ENCODE results near the gene LILRA5. TPM values are rescaled to one million over a fixed set of nuclear protein-coding genes. Genes with fewer than 3 reads are reported as not detected.
"Not testable (repeated sequence)": the region's sequence is repeated elsewhere in the genome, so short reads cannot be mapped to it uniquely, and the experiment has no call there.

LILRA5 gene
- polyA plus RNA-seq, 1 of the 3 experiments (the other 2 are of a cell fraction) = not detected

GRCh38 chr19:54277111-54277615 lies 35.8 kb downstream of the LILRA5 start:
- H3K4me3 ChIP-seq (ENCODE audit: low read depth in 2 of 2, low read length in 1 of 2); POLR2A ChIA-PET; DNase-seq; H2AFZ ChIP-seq (ENCODE audit: low read depth); H3K27ac ChIP-seq (ENCODE audit: low read depth in 2 of 2, low read length in 1 of 2); H3K36me3 ChIP-seq (replicated peaks in 1 of 2; ENCODE audit: control insufficient read depth in 1 of 2, insufficient read depth in 2 of 2, low read length in 1 of 2); H4K20me1 ChIP-seq (ENCODE audit: insufficient read depth); H3F3A ChIP-seq (replicated peaks; ENCODE audit: insufficient read depth); H3K9me2 ChIP-seq; H3K9me3 ChIP-seq; H3K9ac ChIP-seq; H3K4me1 ChIP-seq (ENCODE audit: control insufficient read depth in 1 of 2, insufficient read depth in 2 of 2, low read depth in 1 of 2, low read length in 1 of 2); H3K4me2 ChIP-seq; H3K79me2 ChIP-seq (ENCODE audit: insufficient read depth): not testable (repeated sequence)
- CTCF ChIA-PET = interaction anchor here (2.4 kb wide), 1 partner anchor 11 kb away, joined by 7 read pairs; no protein-coding TSS in a partner anchor
- WGBS (ENCODE audit: low lambda C conversion rate) = 3% methylated on average over 13 of the region's 15 CpGs
- peaks cover 62% of the 10 kb centered on the region for H3K27me3 ChIP-seq (ENCODE audit: insufficient read depth)

DNA sequence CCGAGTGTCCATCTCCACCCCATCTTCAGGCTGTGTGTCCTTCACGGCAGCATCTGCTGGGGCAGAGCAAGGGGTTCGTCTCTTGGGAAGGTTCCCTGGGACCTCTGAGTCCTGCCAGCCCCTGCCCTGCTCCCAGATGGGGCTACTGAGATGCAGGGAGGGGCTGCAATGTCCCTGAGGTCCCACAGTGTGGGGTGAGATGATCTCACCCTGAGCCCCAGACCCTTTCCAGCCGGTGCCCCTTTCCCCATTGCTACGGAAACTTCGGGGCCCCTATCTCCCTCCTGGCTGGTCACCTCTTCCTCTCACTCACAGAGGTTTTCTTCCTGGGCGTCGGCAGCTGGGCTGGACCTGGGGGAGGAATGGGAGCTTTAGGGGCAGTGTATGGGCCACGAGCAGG lies 37.0 kb downstream of the LILRA5 start:
- no peak overlapping the region for H3K9ac ChIP-seq
- no peaks in the 10 kb centered on the region for H3K9me2 ChIP-seq
- no peaks in the 10 kb centered on the region for H3K36me3 ChIP-seq (replicated peaks in 1 of 2; ENCODE audit: control insufficient read depth in 1 of 2, insufficient read depth in 2 of 2, low read length in 1 of 2)
- 6% methylated on average over 5 of the region's 9 CpGs for WGBS (ENCODE audit: low lambda C conversion rate)
- H3K27me3 ChIP-seq (ENCODE audit: insufficient read depth) = peaks cover 56% of the 10 kb centered on the region
- no peaks in the 10 kb centered on the region for H3F3A ChIP-seq (replicated peaks; ENCODE audit: insufficient read depth)
- no peaks in the 10 kb centered on the region for H3K9me3 ChIP-seq
- no peak overlapping the region for H3K4me3 ChIP-seq (ENCODE audit: low read depth in 2 of 2, low read length in 1 of 2)
- no peak overlapping the region for H3K27ac ChIP-seq (ENCODE audit: low read depth in 2 of 2, low read length in 1 of 2)
- no peak overlapping the region for H3K4me2 ChIP-seq
- H3K4me1 ChIP-seq (ENCODE audit: control insufficient read depth in 1 of 2, insufficient read depth in 2 of 2, low read depth in 1 of 2, low read length in 1 of 2) = no peaks in the 10 kb centered on the region
- ChIA-PET POLR2A (no interaction called here), CTCF (interaction anchor here (2.4 kb wide), 1 partner anchor 10 kb away, joined by 7 read pairs; no protein-coding TSS in a partner anchor)
- no peak for DNase-seq
- H3K79me2 ChIP-seq (ENCODE audit: insufficient read depth) = no peaks in the 10 kb centered on the region
- no peaks in the 10 kb centered on the region for H4K20me1 ChIP-seq (ENCODE audit: insufficient read depth)
- no peak overlapping the region for H2AFZ ChIP-seq (ENCODE audit: low read depth)
- TF ChIP-seq TCF12 (IDR thresholded peaks at IDR 0.05) = no peak
- TF ChIP-seq, protein P1, sequence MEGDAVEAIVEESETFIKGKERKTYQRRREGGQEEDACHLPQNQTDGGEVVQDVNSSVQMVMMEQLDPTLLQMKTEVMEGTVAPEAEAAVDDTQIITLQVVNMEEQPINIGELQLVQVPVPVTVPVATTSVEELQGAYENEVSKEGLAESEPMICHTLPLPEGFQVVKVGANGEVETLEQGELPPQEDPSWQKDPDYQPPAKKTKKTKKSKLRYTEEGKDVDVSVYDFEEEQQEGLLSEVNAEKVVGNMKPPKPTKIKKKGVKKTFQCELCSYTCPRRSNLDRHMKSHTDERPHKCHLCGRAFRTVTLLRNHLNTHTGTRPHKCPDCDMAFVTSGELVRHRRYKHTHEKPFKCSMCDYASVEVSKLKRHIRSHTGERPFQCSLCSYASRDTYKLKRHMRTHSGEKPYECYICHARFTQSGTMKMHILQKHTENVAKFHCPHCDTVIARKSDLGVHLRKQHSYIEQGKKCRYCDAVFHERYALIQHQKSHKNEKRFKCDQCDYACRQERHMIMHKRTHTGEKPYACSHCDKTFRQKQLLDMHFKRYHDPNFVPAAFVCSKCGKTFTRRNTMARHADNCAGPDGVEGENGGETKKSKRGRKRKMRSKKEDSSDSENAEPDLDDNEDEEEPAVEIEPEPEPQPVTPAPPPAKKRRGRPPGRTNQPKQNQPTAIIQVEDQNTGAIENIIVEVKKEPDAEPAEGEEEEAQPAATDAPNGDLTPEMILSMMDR (IDR thresholded peaks at IDR 0.05) = no peak
- TF ChIP-seq POLR2AphosphoS5 (IDR thresholded peaks at IDR 0.05; ENCODE audit: low read depth, low read length) = no peak
- TF ChIP-seq NRF1 (IDR thresholded peaks at IDR 0.05; ENCODE audit: low read depth, low read length) = no peak
- TF ChIP-seq SIN3A (IDR thresholded peaks at IDR 0.05; ENCODE audit: borderline replicate concordance, low read depth, low read length) = no peak
- TF ChIP-seq, protein P2, sequence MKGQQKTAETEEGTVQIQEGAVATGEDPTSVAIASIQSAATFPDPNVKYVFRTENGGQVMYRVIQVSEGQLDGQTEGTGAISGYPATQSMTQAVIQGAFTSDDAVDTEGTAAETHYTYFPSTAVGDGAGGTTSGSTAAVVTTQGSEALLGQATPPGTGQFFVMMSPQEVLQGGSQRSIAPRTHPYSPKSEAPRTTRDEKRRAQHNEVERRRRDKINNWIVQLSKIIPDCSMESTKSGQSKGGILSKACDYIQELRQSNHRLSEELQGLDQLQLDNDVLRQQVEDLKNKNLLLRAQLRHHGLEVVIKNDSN (IDR thresholded peaks at IDR 0.05; ENCODE audit: borderline replicate concordance, low read depth) = no peak
- no peak for TF ChIP-seq FOSL2 (IDR thresholded peaks at IDR 0.05; ENCODE audit: borderline replicate concordance, low read depth)
- TF ChIP-seq GABPA (IDR thresholded peaks at IDR 0.05; ENCODE audit: low read depth) = no peak
- TF ChIP-seq MEF2A (IDR thresholded peaks at IDR 0.05; ENCODE audit: borderline replicate concordance, low read depth) = no peak
- no peak for TF ChIP-seq EZH2phosphoT487 (IDR thresholded peaks at IDR 0.05; ENCODE audit: borderline replicate concordance, low read depth)
- TF ChIP-seq RCOR1 (IDR thresholded peaks at IDR 0.05; ENCODE audit: low read length) = no peak
- TF ChIP-seq FOXM1 (IDR thresholded peaks at IDR 0.05; ENCODE audit: low read depth) = no peak
- TF ChIP-seq ELF1 (IDR thresholded peaks at IDR 0.05) = no peak
- TF ChIP-seq SMC3 (IDR thresholded peaks at IDR 0.05; ENCODE audit: low read depth, low read length) = no peak
- TF ChIP-seq RXRA (IDR thresholded peaks at IDR 0.05; ENCODE audit: borderline replicate concordance, low read depth) = no peak
- TF ChIP-seq MXI1 (IDR thresholded peaks at IDR 0.05; ENCODE audit: low read depth, low read length) = no peak
- TF ChIP-seq TAF1 (IDR thresholded peaks at IDR 0.05; ENCODE audit: borderline replicate concordance, low read depth, low read length) = no peak
- no peak for TF ChIP-seq GATA2 (CRISPR knock-in tag; IDR thresholded peaks at IDR 0.05)
- no peak for TF ChIP-seq MAX (IDR thresholded peaks at IDR 0.05; ENCODE audit: low read depth)
- no peak for TF ChIP-seq JUND (IDR thresholded peaks at IDR 0.05)

DNA sequence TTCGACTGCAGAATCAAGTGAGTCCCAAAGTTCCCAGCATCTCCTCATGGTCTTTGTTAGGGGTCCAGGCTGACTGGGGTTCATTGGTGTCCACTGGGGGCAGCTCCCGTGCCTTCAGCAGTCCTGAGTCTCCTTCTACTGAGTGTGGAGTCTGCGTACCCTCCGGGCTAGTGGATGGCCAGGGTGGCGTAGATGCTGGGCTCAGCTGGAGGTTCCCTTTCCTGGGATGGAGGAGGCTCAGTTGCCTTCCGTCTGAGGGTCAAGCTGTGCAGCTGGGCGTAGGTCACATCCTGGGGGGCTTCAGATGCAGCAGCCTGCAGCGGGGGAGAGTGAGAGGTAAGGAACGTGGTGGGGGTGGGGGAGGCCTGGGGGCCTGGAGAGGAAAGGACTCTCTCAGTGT lies 38.5 kb downstream of the LILRA5 start:
- H3K9ac ChIP-seq; H3K9me3 ChIP-seq; H3K36me3 ChIP-seq (replicated peaks in 1 of 2; ENCODE audit: control insufficient read depth in 1 of 2, insufficient read depth in 2 of 2, low read length in 1 of 2); H3K4me2 ChIP-seq; H3K27ac ChIP-seq (ENCODE audit: low read depth in 2 of 2, low read length in 1 of 2); H3K79me2 ChIP-seq (ENCODE audit: insufficient read depth); H3K4me3 ChIP-seq (ENCODE audit: low read depth in 2 of 2, low read length in 1 of 2); H3K4me1 ChIP-seq (ENCODE audit: control insufficient read depth in 1 of 2, insufficient read depth in 2 of 2, low read depth in 1 of 2, low read length in 1 of 2); H3F3A ChIP-seq (replicated peaks; ENCODE audit: insufficient read depth); H3K9me2 ChIP-seq; POLR2A ChIA-PET; DNase-seq; H2AFZ ChIP-seq (ENCODE audit: low read depth); H4K20me1 ChIP-seq (ENCODE audit: insufficient read depth); CTCF ChIA-PET: not testable (repeated sequence)
- WGBS (ENCODE audit: low lambda C conversion rate) = under 1% methylated on average over 6 of the region's 9 CpGs
- peaks cover 57% of the 10 kb centered on the region for H3K27me3 ChIP-seq (ENCODE audit: insufficient read depth)

Data from SK-N-SH (cell line).